ENCODE data around the gene CCDC196. TPM values are rescaled to one million over a fixed set of nuclear protein-coding genes. Genes with fewer than 3 reads are reported as not detected.
"Not testable (repeated sequence)": the region's sequence is repeated elsewhere in the genome, so short reads cannot be mapped to it uniquely, and the experiment has no call there.

The CCDC196 gene
- total and polyA plus RNA-seq, 4 experiments from 2014 or later: not detected

GRCh38 chr14:66495218-66496098 lies 9.3 kb downstream of the CCDC196 start:
- Mint-ChIP-seq H3K36me3 (no peaks in the 10 kb centered on the region), H3K9me3 (no peaks in the 10 kb centered on the region), H3K4me1 (peaks cover 0 to 11% (median 9%) of the 10 kb centered on the region in 4 donors), H3K4me3 (peak overlapping the region in 1 of 8 donors; percentile 12), H3K27me3 (no peaks in the 10 kb centered on the region), H3K27ac (no peak overlapping the region)
- POLR2A ChIA-PET (ENCODE audit: partially characterized antibody): no interaction called here
- CTCF ChIA-PET (ENCODE audit: partially characterized antibody): interaction anchor here (0.9 to 1.3 kb wide), 4 partner anchors 13 to 196 kb away, joined by 3 to 5 read pairs (median 4); partner anchors contain the start of gene GPHN
- H3K9me3 ChIP-seq (ENCODE audit: control insufficient read depth in 1 of 2, low read length in 2 of 2): no peaks in the 10 kb centered on the region
- intact Hi-C loops (cut with micrococcal nuclease): loop anchor here (1.0 to 5.0 kb wide), 5 partner anchors 57 to 791 kb away; no protein-coding TSS in a partner anchor
- no peaks in the 10 kb centered on the region for H3K36me3 ChIP-seq (ENCODE audit: insufficient read depth, low read length)
- H3K27me3 ChIP-seq (ENCODE audit: insufficient read depth, low read length): no peaks in the 10 kb centered on the region
- no peak overlapping the region for H3K27ac ChIP-seq (ENCODE audit: low read depth, low read length)
- H3K4me1 ChIP-seq (ENCODE audit: insufficient read depth, low read length): peaks cover 3% of the 10 kb centered on the region
- peak; percentile 31 to 41 (median 39) for DNase-seq
- H3K4me3 ChIP-seq (ENCODE audit: low read length in 2 of 2): no peak overlapping the region

- Histone ChIP-seq H3K27ac (ENCODE audit: low read depth, low read length) (no peak overlapping the region), H3K27me3 (ENCODE audit: insufficient read depth, low read length) (no peaks in the 10 kb centered on the region), H3K4me1 (ENCODE audit: insufficient read depth, low read length) (peaks cover 3% of the 10 kb centered on the region), H3K36me3 (ENCODE audit: insufficient read depth, low read length) (no peaks in the 10 kb centered on the region), H3K9me3 (ENCODE audit: control insufficient read depth in 1 of 2, low read length in 2 of 2) (no peaks in the 10 kb centered on the region), H3K4me3 (ENCODE audit: low read length in 2 of 2) (no peak overlapping the region)
- Mint-ChIP-seq H3K4me3 (peak overlapping the region in 1 of 8 donors; percentile 59), H3K4me1 (peaks cover 0 to 11% (median 9%) of the 10 kb centered on the region in 4 donors), H3K36me3 (no peaks in the 10 kb centered on the region), H3K27ac (no peak overlapping the region), H3K27me3 (no peaks in the 10 kb centered on the region), H3K9me3 (no peaks in the 10 kb centered on the region)
- no peak for DNase-seq
- ChIA-PET POLR2A (ENCODE audit: partially characterized antibody) (interaction anchor here (0.9 to 1.0 kb wide), 2 partner anchors 11 to 12 kb away, joined by 3 to 4 read pairs; no protein-coding TSS in a partner anchor), CTCF (ENCODE audit: partially characterized antibody) (interaction anchor here (1.0 to 1.9 kb wide), 11 partner anchors 12 to 806 kb away, joined by 3 to 8 read pairs (median 4); partner anchors contain the start of gene GPHN)
- intact Hi-C loops (cut with micrococcal nuclease): loop anchor here (5.0 kb wide), 2 partner anchors 56 to 126 kb away; no protein-coding TSS in a partner anchor
Measured at GRCh38 chr14:66496188-66496807, 10.1 kb downstream of the CCDC196 start.

- no peaks in the 10 kb centered on the region for H3K27me3 ChIP-seq (ENCODE audit: insufficient read depth, low read length)
- H3K4me3 ChIP-seq (ENCODE audit: low read length in 2 of 2): no peak overlapping the region
- no peak overlapping the region for H3K27ac ChIP-seq (ENCODE audit: low read depth, low read length)
- Mint-ChIP-seq H3K9me3 (no peaks in the 10 kb centered on the region), H3K36me3 (no peaks in the 10 kb centered on the region), H3K27me3 (no peaks in the 10 kb centered on the region), H3K27ac (peak overlapping the region in 2 of 7 donors; percentile 19 to 31), H3K4me3 (peak overlapping the region in 2 of 8 donors; percentile 44 to 59), H3K4me1 (peaks cover 0 to 11% (median 9%) of the 10 kb centered on the region in 4 donors)
- H3K4me1 ChIP-seq (ENCODE audit: insufficient read depth, low read length): peaks cover 3% of the 10 kb centered on the region
- no peaks in the 10 kb centered on the region for H3K9me3 ChIP-seq (ENCODE audit: control insufficient read depth in 1 of 2, low read length in 2 of 2)
- intact Hi-C loops (cut with micrococcal nuclease): loop anchor here (5.0 kb wide), 2 partner anchors 55 to 125 kb away; no protein-coding TSS in a partner anchor
- H3K36me3 ChIP-seq (ENCODE audit: insufficient read depth, low read length): no peaks in the 10 kb centered on the region
- ChIA-PET POLR2A (ENCODE audit: partially characterized antibody) (interaction anchor here (0.9 to 1.0 kb wide), 2 partner anchors 10 to 11 kb away, joined by 3 to 4 read pairs; no protein-coding TSS in a partner anchor), CTCF (ENCODE audit: partially characterized antibody) (interaction anchor here (1.0 to 2.6 kb wide), 11 partner anchors 11 to 805 kb away, joined by 3 to 14 read pairs (median 4); partner anchors contain the start of gene GPHN)
- DNase-seq: no peak
Measured at GRCh38 chr14:66496911-66497310, 10.7 kb downstream of the CCDC196 start.

- no peaks in the 10 kb centered on the region for H3K9me3 ChIP-seq (ENCODE audit: control insufficient read depth in 1 of 2, low read length in 2 of 2)
- no peak overlapping the region for H3K27ac ChIP-seq (ENCODE audit: low read depth, low read length)
- no peak overlapping the region for H3K4me3 ChIP-seq (ENCODE audit: low read length in 2 of 2)
- intact Hi-C loops (cut with micrococcal nuclease): loop anchor here (5.0 kb wide), 2 partner anchors 54 to 124 kb away; no protein-coding TSS in a partner anchor
- Mint-ChIP-seq H3K36me3 (no peaks in the 10 kb centered on the region), H3K27me3 (no peaks in the 10 kb centered on the region), H3K27ac (no peak overlapping the region), H3K9me3 (no peaks in the 10 kb centered on the region), H3K4me1 (peaks cover 0 to 11% (median 9%) of the 10 kb centered on the region in 4 donors), H3K4me3 (no peak overlapping the region)
- no peaks in the 10 kb centered on the region for H3K36me3 ChIP-seq (ENCODE audit: insufficient read depth, low read length)
- POLR2A ChIA-PET (ENCODE audit: partially characterized antibody): interaction anchor here (2.0 kb wide), 1 partner anchor 9 kb away, joined by 10 read pairs; the partner anchor contains the start of gene GPHN
- CTCF ChIA-PET (ENCODE audit: partially characterized antibody): interaction anchor here (0.9 to 2.6 kb wide), 4 partner anchors 9 to 787 kb away, joined by 3 to 14 read pairs (median 5); partner anchors contain the start of gene GPHN
- H3K27me3 ChIP-seq (ENCODE audit: insufficient read depth, low read length): no peaks in the 10 kb centered on the region
- no peak for DNase-seq
- peaks cover 3% of the 10 kb centered on the region for H3K4me1 ChIP-seq (ENCODE audit: insufficient read depth, low read length)
Measured at GRCh38 chr14:66498311-66498710, 12.1 kb downstream of the CCDC196 start.

GRCh38 chr14:66501592-66501991 lies 15.4 kb downstream of the CCDC196 start:
- H3K9me3 ChIP-seq (ENCODE audit: control insufficient read depth in 1 of 2, low read length in 2 of 2): no peaks in the 10 kb centered on the region
- intact Hi-C loops (cut with micrococcal nuclease): no loop called here
- ChIA-PET CTCF (ENCODE audit: partially characterized antibody) (no interaction called here), POLR2A (ENCODE audit: partially characterized antibody) (no interaction called here)
- H3K27me3 ChIP-seq (ENCODE audit: insufficient read depth, low read length): no peaks in the 10 kb centered on the region
- H3K36me3 ChIP-seq (ENCODE audit: insufficient read depth, low read length): no peaks in the 10 kb centered on the region
- no peak overlapping the region for H3K27ac Mint-ChIP-seq
- H3K4me3 ChIP-seq (ENCODE audit: low read length in 2 of 2): no peak overlapping the region
- H3K9me3 Mint-ChIP-seq: no peaks in the 10 kb centered on the region
- peaks cover 4% of the 10 kb centered on the region for H3K4me1 ChIP-seq (ENCODE audit: insufficient read depth, low read length)
- no peak overlapping the region for H3K4me3 Mint-ChIP-seq
- H3K4me1 Mint-ChIP-seq: peaks cover 2 to 10% (median 5%) of the 10 kb centered on the region in 4 donors
- H3K36me3 Mint-ChIP-seq: no peaks in the 10 kb centered on the region
- H3K27ac ChIP-seq (ENCODE audit: low read depth, low read length): no peak overlapping the region
- no peaks in the 10 kb centered on the region for H3K27me3 Mint-ChIP-seq
- no peak for DNase-seq

- H3K4me3 ChIP-seq (ENCODE audit: low read length in 2 of 2); DNase-seq; H3K27me3 ChIP-seq (ENCODE audit: insufficient read depth, low read length); intact Hi-C loops (cut with micrococcal nuclease); H3K9me3 ChIP-seq (ENCODE audit: control insufficient read depth in 1 of 2, low read length in 2 of 2); CTCF ChIA-PET (ENCODE audit: partially characterized antibody); POLR2A ChIA-PET (ENCODE audit: partially characterized antibody); H3K27me3 Mint-ChIP-seq; H3K4me1 ChIP-seq (ENCODE audit: insufficient read depth, low read length); H3K27ac Mint-ChIP-seq; H3K9me3 Mint-ChIP-seq; H3K27ac ChIP-seq (ENCODE audit: low read depth, low read length); H3K36me3 ChIP-seq (ENCODE audit: insufficient read depth, low read length); H3K4me3 Mint-ChIP-seq; H3K36me3 Mint-ChIP-seq: not testable (repeated sequence)
- H3K4me1 Mint-ChIP-seq: peaks cover 2 to 18% (median 10%) of the 10 kb centered on the region in 4 donors
Measured at GRCh38 chr14:66502836-66503235, 16.7 kb downstream of the CCDC196 start.

- H3K27me3 ChIP-seq (ENCODE audit: insufficient read depth, low read length): no peaks in the 10 kb centered on the region
- no peak overlapping the region for H3K4me3 ChIP-seq (ENCODE audit: low read length in 2 of 2)
- Mint-ChIP-seq H3K9me3 (no peaks in the 10 kb centered on the region), H3K27me3 (no peaks in the 10 kb centered on the region), H3K4me3 (no peak overlapping the region), H3K4me1 (peaks cover 2 to 22% (median 10%) of the 10 kb centered on the region in 4 donors), H3K27ac (no peak overlapping the region), H3K36me3 (peaks cover 0 to 10% of the 10 kb centered on the region in 2 donors)
- no peak for DNase-seq
- intact Hi-C loops (cut with micrococcal nuclease): no loop called here
- peaks cover 9% of the 10 kb centered on the region for H3K4me1 ChIP-seq (ENCODE audit: insufficient read depth, low read length)
- H3K36me3 ChIP-seq (ENCODE audit: insufficient read depth, low read length): no peaks in the 10 kb centered on the region
- H3K27ac ChIP-seq (ENCODE audit: low read depth, low read length): no peak overlapping the region
- CTCF ChIA-PET (ENCODE audit: partially characterized antibody): no interaction called here
- H3K9me3 ChIP-seq (ENCODE audit: control insufficient read depth in 1 of 2, low read length in 2 of 2): no peaks in the 10 kb centered on the region
- POLR2A ChIA-PET (ENCODE audit: partially characterized antibody): no interaction called here
Measured at GRCh38 chr14:66503532-66503931, 17.4 kb downstream of the CCDC196 start.
